Measurements from ENCODE around the gene BCL11B. TPM values are rescaled to one million over a fixed set of nuclear protein-coding genes. Genes with fewer than 3 reads are reported as not detected.

BCL11B gene
- total RNA-seq, 1 donor from 2014 or later = 0.16 TPM

DNA sequence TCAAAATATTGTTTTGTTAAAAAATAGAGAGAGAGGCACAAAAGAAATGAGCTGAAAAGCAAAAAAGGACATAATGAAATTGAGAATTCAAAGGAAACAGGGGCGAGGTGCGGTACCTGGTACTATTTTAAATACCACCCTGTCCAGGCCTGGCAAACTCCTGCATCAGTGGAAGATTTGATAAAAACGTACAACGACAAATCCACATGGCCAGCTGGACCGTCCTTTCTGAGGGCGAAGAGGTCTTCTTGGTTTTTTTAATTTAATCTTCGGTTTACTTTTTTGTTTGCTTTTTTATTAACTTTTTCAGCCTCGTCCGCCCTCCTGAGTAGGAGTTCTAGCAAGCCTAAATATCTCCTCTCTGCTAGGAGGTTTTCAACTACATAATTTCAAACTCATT, 11.9 kb downstream of the BCL11B start:
- H3K4me1 Mint-ChIP-seq (ENCODE audit: unreplicated experiment) = peaks cover 8% of the 10 kb centered on the region
- TF ChIP-seq, protein P1, sequence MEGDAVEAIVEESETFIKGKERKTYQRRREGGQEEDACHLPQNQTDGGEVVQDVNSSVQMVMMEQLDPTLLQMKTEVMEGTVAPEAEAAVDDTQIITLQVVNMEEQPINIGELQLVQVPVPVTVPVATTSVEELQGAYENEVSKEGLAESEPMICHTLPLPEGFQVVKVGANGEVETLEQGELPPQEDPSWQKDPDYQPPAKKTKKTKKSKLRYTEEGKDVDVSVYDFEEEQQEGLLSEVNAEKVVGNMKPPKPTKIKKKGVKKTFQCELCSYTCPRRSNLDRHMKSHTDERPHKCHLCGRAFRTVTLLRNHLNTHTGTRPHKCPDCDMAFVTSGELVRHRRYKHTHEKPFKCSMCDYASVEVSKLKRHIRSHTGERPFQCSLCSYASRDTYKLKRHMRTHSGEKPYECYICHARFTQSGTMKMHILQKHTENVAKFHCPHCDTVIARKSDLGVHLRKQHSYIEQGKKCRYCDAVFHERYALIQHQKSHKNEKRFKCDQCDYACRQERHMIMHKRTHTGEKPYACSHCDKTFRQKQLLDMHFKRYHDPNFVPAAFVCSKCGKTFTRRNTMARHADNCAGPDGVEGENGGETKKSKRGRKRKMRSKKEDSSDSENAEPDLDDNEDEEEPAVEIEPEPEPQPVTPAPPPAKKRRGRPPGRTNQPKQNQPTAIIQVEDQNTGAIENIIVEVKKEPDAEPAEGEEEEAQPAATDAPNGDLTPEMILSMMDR (IDR thresholded peaks at IDR 0.05) = no peak
- H3K27ac Mint-ChIP-seq (ENCODE audit: unreplicated experiment) = no peak overlapping the region
- no peaks in the 10 kb centered on the region for H3K9me3 Mint-ChIP-seq (ENCODE audit: unreplicated experiment)
- peaks cover 71% of the 10 kb centered on the region for H3K27me3 Mint-ChIP-seq (ENCODE audit: unreplicated experiment)
- no peaks in the 10 kb centered on the region for H3K36me3 Mint-ChIP-seq (ENCODE audit: unreplicated experiment)
- DNase-seq (ENCODE audit: extremely low spot score, unreplicated experiment) = no peak
- H3K4me3 Mint-ChIP-seq (ENCODE audit: unreplicated experiment) = no peak overlapping the region

DNA sequence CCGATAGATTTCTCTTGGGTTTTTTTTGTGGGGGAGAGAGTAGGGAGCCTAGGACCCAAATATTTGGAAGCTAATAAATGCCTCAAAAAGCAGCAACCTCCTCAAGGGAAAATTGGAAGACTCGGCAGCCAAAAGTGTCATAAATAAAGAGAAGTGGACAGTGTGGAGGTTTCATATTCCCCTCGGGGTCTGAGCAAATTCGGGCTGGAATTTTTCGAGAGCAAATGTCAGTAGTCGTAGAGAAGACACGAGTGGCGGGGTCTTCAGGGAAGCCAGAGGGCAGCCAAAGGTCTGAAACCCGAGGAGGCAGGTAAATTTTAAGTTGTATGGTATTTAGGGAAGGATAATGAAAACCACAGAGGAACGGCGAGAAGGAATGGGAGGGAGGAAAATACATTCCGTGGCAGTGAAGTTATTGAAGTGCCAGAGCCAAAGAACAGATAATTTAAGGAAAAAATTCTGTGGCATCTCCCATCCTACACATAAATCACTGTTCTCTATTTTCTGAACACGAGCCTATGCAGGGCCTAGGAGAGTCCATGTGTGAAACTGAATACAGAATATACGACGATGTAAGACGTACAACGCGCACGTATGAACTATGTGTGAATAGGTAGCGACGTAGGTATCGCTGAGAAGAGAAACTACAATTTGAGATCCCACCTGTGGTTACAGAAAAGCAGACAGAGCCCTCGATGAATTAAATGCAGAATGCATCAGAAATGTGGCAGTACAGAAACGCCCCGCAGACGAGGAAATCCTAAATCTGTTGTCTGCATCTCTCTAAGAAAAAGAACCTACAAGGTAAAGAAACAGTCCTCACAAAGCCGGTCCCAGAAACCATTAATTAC, 12.9 kb downstream of the BCL11B start:
- peaks cover 68% of the 10 kb centered on the region for H3K27me3 Mint-ChIP-seq (ENCODE audit: unreplicated experiment)
- peak overlapping the region; percentile 30 for H3K4me3 Mint-ChIP-seq (ENCODE audit: unreplicated experiment)
- no peaks in the 10 kb centered on the region for H3K9me3 Mint-ChIP-seq (ENCODE audit: unreplicated experiment)
- no peak for DNase-seq (ENCODE audit: extremely low spot score, unreplicated experiment)
- peaks cover 8% of the 10 kb centered on the region for H3K4me1 Mint-ChIP-seq (ENCODE audit: unreplicated experiment)
- H3K27ac Mint-ChIP-seq (ENCODE audit: unreplicated experiment) = no peak overlapping the region
- TF ChIP-seq, protein P1 (IDR thresholded peaks at IDR 0.05) = no peak
- no peaks in the 10 kb centered on the region for H3K36me3 Mint-ChIP-seq (ENCODE audit: unreplicated experiment)

DNA sequence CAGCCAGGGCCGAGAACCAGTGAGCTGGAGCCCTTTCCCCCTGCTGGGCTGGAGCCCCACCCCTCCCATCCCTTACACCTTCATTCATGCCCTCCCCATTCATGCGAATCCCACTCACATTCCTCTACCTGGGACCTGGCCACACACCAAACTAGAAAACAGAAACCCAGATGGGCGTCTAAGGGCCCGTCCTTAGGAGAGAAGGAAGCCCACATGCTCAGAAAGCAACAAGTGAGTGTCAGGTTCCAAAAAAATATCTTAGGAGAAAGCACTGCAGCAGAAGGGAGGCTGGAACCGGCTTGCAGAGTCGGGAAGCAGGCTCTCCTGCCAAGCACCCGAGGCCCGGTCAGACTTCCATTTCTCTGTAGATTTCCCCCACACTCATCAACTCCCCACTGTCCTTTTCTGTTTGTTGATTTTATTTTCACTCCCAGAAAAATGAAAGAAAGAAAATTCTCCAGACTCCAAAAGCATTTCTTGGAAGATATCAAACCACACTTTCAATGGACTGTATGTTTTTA, 13.6 kb downstream of the BCL11B start:
- Mint-ChIP-seq H3K27ac (ENCODE audit: unreplicated experiment) (no peak overlapping the region), H3K27me3 (ENCODE audit: unreplicated experiment) (peaks cover 68% of the 10 kb centered on the region), H3K9me3 (ENCODE audit: unreplicated experiment) (no peaks in the 10 kb centered on the region), H3K4me1 (ENCODE audit: unreplicated experiment) (peaks cover 8% of the 10 kb centered on the region), H3K4me3 (ENCODE audit: unreplicated experiment) (no peak overlapping the region), H3K36me3 (ENCODE audit: unreplicated experiment) (no peaks in the 10 kb centered on the region)
- TF ChIP-seq, protein P1 (IDR thresholded peaks at IDR 0.05) = no peak
- DNase-seq (ENCODE audit: extremely low spot score, unreplicated experiment) = no peak

DNA sequence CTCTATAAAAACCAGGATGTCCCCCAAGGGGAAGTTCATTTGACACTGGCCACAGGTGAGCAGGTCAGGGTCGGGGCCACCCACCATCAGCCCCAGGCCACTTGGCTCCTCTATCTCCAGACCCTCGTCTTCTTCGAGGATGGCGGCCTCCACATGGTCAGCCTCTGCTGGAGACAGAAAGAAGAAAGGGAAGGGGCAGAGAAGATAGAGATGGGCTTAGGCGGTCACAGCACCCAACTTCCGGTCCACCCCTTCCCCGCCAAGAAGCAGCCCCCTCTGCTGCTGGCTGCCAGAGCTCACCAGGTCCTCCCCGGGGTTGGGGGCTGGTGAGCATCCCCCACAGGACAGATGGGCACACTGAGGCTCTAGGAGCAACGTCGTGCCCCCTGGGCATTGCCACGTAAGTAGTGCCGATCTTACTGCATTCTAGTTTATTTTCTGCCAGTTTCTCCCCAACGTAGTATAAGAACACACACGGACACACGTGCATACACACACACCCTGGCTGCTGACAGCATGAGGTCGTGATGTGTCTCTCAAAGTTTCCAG, 14.2 kb downstream of the BCL11B start:
- no peaks in the 10 kb centered on the region for H3K9me3 Mint-ChIP-seq (ENCODE audit: unreplicated experiment)
- no peak overlapping the region for H3K4me3 Mint-ChIP-seq (ENCODE audit: unreplicated experiment)
- DNase-seq (ENCODE audit: extremely low spot score, unreplicated experiment) = no peak
- H3K36me3 Mint-ChIP-seq (ENCODE audit: unreplicated experiment) = no peaks in the 10 kb centered on the region
- H3K4me1 Mint-ChIP-seq (ENCODE audit: unreplicated experiment) = peaks cover 8% of the 10 kb centered on the region
- TF ChIP-seq, protein P1 (IDR thresholded peaks at IDR 0.05) = no peak
- peaks cover 62% of the 10 kb centered on the region for H3K27me3 Mint-ChIP-seq (ENCODE audit: unreplicated experiment)
- H3K27ac Mint-ChIP-seq (ENCODE audit: unreplicated experiment) = no peak overlapping the region

DNA sequence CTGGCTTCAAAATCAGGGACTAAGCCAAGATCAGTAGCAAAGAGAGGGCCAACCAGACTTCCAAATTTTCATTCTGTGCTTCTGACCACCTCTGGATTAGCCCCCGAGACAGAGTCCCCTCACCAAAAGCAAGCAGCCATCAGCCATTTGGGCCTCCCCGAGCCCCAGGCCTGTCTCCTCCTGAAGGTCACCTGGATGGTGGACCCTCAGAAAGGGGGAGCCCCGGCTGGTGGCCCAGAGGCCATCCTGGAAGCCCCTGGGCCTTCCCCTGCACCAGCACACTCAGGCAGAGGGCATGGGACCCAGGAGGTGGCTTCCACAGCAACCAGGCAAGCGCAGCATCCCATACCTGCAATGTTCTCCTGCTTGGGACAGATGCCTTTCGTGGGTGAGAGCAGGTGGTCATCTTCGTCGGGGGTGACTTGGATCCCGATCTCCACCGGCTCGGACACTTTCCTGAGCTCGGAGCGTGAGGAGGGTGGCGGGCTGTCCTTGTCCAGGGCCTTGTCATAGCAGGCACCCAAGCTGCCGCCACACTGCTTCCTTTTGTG, 14.8 kb downstream of the BCL11B start:
- Mint-ChIP-seq H3K27me3 (ENCODE audit: unreplicated experiment) (peaks cover 56% of the 10 kb centered on the region), H3K27ac (ENCODE audit: unreplicated experiment) (no peak overlapping the region), H3K4me3 (ENCODE audit: unreplicated experiment) (no peak overlapping the region), H3K36me3 (ENCODE audit: unreplicated experiment) (no peaks in the 10 kb centered on the region), H3K4me1 (ENCODE audit: unreplicated experiment) (peaks cover 8% of the 10 kb centered on the region), H3K9me3 (ENCODE audit: unreplicated experiment) (no peaks in the 10 kb centered on the region)
- TF ChIP-seq, protein P1 (IDR thresholded peaks at IDR 0.05) = no peak
- DNase-seq (ENCODE audit: extremely low spot score, unreplicated experiment) = no peak
